SK-N-SH (cell line): ENCODE results near the gene KIF3B.

Experiments
- CHD2 ChIP-seq: fragments of 150-350 bp; IDR thresholded peaks from 2 replicates; pipeline ENCODE4 v1.6.1; 2018; ENCODE audit warnings: low read length; ENCODE audit not compliant: partially characterized antibody
- CTCF ChIP-seq: fragments of 200-600 bp; sonication (generic); IDR thresholded peaks from 2 replicates; pipeline ENCODE4 v1.6.1; 2017; ENCODE audit warnings: antibody characterized with exemption, mild to moderate bottlenecking, moderate library complexity
- GABPA ChIP-seq: IDR thresholded peaks from 2 replicates; pipeline ENCODE4 v1.4.0; 2012; ENCODE audit warnings: low read depth, mild to moderate bottlenecking
- GATA2 ChIP-seq: sonication (generic); formaldehyde crosslinking; IDR thresholded peaks from 2 replicates; pipeline ENCODE4 v1.5.0; 2020; ENCODE audit warnings: mild to moderate bottlenecking, missing genetic modification reagents
- MAX ChIP-seq: IDR thresholded peaks from 2 replicates; pipeline ENCODE4 v1.4.0; 2012; ENCODE audit warnings: low read depth
- POLR2AphosphoS5 ChIP-seq: IDR thresholded peaks from 2 replicates; pipeline ENCODE4 v1.6.1; 2012; ENCODE audit warnings: low read depth, low read length
- RAD21 ChIP-seq: IDR thresholded peaks from 2 replicates; pipeline ENCODE4 v1.6.1; 2012; ENCODE audit warnings: mild to moderate bottlenecking, low read length
- RCOR1 ChIP-seq: fragments of 150-350 bp; IDR thresholded peaks from 2 replicates; pipeline ENCODE4 v1.6.1; 2017; ENCODE audit warnings: antibody characterized with exemption, low read length
- RFX5 ChIP-seq: IDR thresholded peaks from 2 replicates; pipeline ENCODE4 v1.6.1; 2012; ENCODE audit warnings: mild to moderate bottlenecking, improper control_type of control experiment, low read length
- SIN3A ChIP-seq: IDR thresholded peaks from 2 replicates; pipeline ENCODE4 v1.6.1; 2012; ENCODE audit warnings: low read depth, mild to moderate bottlenecking, low read length, moderate library complexity, borderline replicate concordance
- SMC3 ChIP-seq: IDR thresholded peaks from 2 replicates; pipeline ENCODE4 v1.6.1; 2012; ENCODE audit warnings: low read depth, low read length, improper control_type of control experiment
- TCF12 ChIP-seq: IDR thresholded peaks from 2 replicates; pipeline ENCODE4 v1.4.0; 2012

- no peak for TF ChIP-seq RFX5
- TF ChIP-seq CTCF, result no peak
- TF ChIP-seq TCF12, result no peak
- peak; percentile 29 for TF ChIP-seq CHD2
- TF ChIP-seq POLR2AphosphoS5, result peak; percentile 64
- no peak for TF ChIP-seq MAX
- peak; percentile 15; the same call in 1 of the 2 replicates for TF ChIP-seq SIN3A
- no peak for TF ChIP-seq GATA2
- TF ChIP-seq SMC3, result no peak
- no peak for TF ChIP-seq RCOR1
- TF ChIP-seq GABPA, result no peak
- no peak for TF ChIP-seq RAD21
Measured at GRCh38 chr20:32358883-32359632, 81.6 kb downstream of the KIF3B start.
